ENCODE data around the gene R3HDM2.

DNA sequence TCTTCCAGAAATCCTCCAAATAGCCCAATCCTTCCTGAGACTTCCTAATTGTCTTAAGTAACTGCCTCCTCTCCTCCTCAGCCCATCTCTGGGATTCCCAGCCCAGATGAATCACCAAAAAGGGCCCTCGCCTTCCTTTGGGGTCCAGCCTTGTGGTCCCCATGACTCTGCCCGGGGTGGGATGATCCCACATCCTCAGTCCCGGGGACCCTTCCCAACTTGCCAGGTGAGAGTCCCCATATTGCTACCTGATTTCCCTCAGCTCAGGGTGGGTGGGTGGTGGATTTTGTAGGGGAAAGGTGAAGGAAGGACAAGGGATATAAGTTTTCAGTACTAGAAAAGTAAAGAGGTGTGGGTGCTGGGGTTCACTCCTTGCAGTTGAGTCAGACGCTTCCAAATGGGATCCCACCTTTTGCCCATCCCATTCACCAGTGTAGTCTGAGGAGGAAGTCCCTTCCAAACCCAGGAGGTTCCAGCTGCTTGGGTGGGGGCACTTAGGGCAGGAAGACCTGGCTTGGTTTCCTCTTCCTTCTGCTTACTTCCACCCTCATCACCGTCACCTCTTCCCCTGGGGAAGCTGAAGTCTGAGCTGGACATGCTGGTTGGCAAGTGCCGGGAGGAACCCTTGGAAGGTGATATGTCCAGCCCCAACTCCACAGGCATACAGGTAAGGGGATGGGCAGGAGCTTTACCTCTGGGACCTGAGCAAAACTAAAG, 34.3 kb upstream of the R3HDM2 start:
- TF ChIP-seq, protein P1, sequence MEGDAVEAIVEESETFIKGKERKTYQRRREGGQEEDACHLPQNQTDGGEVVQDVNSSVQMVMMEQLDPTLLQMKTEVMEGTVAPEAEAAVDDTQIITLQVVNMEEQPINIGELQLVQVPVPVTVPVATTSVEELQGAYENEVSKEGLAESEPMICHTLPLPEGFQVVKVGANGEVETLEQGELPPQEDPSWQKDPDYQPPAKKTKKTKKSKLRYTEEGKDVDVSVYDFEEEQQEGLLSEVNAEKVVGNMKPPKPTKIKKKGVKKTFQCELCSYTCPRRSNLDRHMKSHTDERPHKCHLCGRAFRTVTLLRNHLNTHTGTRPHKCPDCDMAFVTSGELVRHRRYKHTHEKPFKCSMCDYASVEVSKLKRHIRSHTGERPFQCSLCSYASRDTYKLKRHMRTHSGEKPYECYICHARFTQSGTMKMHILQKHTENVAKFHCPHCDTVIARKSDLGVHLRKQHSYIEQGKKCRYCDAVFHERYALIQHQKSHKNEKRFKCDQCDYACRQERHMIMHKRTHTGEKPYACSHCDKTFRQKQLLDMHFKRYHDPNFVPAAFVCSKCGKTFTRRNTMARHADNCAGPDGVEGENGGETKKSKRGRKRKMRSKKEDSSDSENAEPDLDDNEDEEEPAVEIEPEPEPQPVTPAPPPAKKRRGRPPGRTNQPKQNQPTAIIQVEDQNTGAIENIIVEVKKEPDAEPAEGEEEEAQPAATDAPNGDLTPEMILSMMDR (IDR thresholded peaks at IDR 0.05; ENCODE audit: low read depth, low read length): no peak
- TF ChIP-seq, protein P2, sequence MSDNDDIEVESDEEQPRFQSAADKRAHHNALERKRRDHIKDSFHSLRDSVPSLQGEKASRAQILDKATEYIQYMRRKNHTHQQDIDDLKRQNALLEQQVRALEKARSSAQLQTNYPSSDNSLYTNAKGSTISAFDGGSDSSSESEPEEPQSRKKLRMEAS (IDR thresholded peaks at IDR 0.05; ENCODE audit: low read depth, low read length): no peak
